ENCODE results near the gene TMEM59.

The TMEM59 gene

GRCh38 chr1:53984726-53985125 is 68.3 kb downstream of the TMEM59 start:
- DNase-seq, result no peak

- DNase-seq, result no peak
Observed at GRCh38 chr1:53982763-53983104, 70.3 kb downstream of the TMEM59 start.

GRCh38 chr1:53982034-53982762 is 70.8 kb downstream of the TMEM59 start:
- peak; percentile 71 for DNase-seq

- DNase-seq, result no peak
Observed at GRCh38 chr1:53981220-53981619, 71.8 kb downstream of the TMEM59 start.

GRCh38 chr1:53979712-53980450 is 73.1 kb downstream of the TMEM59 start:
- peak; percentile 24 for DNase-seq

Measured in right kidney (tissue), 1 donor.